ENCODE data around the gene NEIL1. TPM values are rescaled to one million over a fixed set of nuclear protein-coding genes. Genes with fewer than 3 reads are reported as not detected.

NEIL1 gene
- total RNA-seq, 1 donor = 4.3 TPM

DNA sequence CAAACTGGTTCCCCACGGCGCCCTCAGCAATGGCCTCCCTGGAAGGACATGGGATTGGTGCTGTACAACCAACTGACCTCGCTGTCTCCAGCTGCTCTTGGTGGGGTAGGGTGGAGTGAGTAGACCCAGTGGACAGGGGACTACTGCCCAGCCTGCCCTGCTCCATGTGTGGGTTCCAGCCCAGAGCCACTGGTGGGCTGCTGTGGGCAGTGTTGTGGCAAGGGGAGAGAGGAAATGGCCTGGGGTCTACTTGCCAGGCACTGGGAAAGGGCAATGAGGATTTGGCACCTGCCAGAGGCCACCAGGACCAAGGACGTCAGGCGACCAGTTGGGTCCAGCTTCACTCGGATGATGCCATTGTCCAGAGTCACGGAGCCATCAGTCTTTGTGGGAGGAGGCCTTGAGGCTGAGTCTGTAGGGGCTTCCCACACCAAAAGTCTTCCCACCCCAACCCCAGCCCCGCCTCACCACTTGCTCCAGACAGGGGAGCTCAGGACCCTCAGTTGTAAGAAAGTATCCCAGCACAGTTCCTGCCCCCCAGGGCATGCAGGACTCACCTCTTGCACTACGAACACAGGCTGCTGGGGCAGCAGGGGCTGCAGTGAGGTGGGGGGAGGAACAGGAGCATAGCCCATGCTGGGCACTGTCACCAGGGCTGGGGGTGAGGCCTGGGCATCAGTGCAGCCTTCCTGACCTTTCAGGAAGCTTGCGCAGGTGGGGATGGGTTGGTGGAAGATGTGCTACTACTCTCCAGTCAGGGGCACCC lies 12.1 kb downstream of the NEIL1 start:
- DNase-seq (ENCODE audit: low read depth) = no peak
- H3K4me3 ChIP-seq (ENCODE audit: low read depth, low read length) = no peak overlapping the region
- TF ChIP-seq, protein P1, sequence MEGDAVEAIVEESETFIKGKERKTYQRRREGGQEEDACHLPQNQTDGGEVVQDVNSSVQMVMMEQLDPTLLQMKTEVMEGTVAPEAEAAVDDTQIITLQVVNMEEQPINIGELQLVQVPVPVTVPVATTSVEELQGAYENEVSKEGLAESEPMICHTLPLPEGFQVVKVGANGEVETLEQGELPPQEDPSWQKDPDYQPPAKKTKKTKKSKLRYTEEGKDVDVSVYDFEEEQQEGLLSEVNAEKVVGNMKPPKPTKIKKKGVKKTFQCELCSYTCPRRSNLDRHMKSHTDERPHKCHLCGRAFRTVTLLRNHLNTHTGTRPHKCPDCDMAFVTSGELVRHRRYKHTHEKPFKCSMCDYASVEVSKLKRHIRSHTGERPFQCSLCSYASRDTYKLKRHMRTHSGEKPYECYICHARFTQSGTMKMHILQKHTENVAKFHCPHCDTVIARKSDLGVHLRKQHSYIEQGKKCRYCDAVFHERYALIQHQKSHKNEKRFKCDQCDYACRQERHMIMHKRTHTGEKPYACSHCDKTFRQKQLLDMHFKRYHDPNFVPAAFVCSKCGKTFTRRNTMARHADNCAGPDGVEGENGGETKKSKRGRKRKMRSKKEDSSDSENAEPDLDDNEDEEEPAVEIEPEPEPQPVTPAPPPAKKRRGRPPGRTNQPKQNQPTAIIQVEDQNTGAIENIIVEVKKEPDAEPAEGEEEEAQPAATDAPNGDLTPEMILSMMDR (IDR thresholded peaks at IDR 0.05; ENCODE audit: insufficient read depth, low read depth, low read length) = no peak

DNA sequence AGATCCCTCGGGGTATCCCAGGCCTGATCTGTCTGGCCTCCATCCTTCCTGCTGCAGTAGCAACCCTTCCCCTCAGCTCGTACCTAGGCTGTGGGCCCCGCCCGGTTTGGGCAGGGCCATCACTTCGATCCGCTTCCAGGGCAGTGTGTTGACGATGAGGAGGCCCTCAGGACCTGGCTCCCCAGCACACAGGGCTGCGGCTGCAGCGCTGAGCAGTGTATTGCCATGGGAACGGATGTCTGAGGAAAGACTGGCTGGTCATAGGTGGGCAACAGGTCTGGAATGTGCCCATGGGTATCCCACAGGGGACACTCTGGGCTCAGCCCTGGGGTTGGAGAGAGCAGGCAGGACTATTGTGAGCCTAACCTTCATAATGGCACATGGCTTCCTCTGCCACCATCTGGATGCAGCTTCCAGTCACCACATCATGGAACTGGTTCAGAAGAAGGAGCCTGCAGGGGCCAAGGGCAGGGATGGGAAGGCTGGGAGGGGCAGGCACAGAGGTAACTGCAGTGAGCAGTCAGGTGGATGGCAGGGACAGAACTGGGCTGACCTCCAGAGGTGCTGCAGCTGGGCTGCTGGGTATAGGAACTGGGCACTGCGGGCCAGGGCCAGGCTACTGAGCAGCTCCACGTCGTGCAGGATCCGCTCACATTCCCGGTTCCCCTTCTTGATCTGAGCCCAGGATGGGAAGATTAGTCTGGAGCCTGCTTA lies 12.9 kb downstream of the NEIL1 start:
- DNase-seq (ENCODE audit: low read depth) = no peak
- TF ChIP-seq, protein P1 (IDR thresholded peaks at IDR 0.05; ENCODE audit: insufficient read depth, low read depth, low read length) = no peak
- no peak overlapping the region for H3K4me3 ChIP-seq (ENCODE audit: low read depth, low read length)

DNA sequence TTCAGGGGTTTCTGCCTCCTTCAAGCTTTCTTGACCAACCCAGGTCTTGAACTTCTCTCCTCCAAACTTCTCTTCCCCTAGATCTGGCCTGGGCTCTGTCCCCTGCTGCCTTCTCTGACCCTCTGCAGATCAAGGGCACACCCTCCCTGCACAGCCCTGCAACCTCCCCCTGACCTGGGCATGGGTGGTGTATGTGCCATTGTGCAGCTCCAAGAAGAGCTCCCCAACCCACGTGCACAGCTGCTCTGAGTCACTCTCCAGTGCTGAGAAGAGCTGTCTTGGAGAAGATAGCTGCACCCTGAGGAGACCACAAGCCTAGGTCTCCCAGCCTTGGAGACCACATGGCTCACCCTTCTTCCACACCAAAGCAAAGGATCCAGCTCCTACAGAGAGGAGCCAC lies 13.6 kb downstream of the NEIL1 start:
- H3K4me3 ChIP-seq (ENCODE audit: low read depth, low read length) = no peak overlapping the region
- DNase-seq (ENCODE audit: low read depth) = no peak
- TF ChIP-seq, protein P1 (IDR thresholded peaks at IDR 0.05; ENCODE audit: insufficient read depth, low read depth, low read length) = no peak

DNA sequence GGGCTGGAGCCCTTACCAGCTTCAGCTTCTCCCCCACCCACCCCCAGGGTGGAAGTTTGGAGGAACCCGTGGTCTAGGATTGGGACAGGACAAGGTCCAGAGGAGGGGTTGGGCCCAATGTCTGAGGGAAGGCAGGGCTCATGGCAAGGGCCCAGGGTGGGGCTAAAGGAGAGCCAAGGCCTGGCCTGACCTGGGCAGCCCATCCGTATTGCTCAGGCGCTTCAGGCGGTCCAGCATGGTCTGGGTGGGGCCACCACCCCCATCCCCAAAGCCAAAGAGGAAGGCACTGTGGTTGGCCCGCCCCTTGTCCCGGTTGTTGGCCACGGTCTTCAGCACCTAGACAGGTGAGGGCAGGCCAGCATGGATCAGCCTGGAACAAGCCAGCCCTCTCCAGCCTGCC lies 14.0 kb downstream of the NEIL1 start:
- H3K4me3 ChIP-seq (ENCODE audit: low read depth, low read length) = no peak overlapping the region
- TF ChIP-seq, protein P1 (IDR thresholded peaks at IDR 0.05; ENCODE audit: insufficient read depth, low read depth, low read length) = no peak
- DNase-seq (ENCODE audit: low read depth) = no peak

DNA sequence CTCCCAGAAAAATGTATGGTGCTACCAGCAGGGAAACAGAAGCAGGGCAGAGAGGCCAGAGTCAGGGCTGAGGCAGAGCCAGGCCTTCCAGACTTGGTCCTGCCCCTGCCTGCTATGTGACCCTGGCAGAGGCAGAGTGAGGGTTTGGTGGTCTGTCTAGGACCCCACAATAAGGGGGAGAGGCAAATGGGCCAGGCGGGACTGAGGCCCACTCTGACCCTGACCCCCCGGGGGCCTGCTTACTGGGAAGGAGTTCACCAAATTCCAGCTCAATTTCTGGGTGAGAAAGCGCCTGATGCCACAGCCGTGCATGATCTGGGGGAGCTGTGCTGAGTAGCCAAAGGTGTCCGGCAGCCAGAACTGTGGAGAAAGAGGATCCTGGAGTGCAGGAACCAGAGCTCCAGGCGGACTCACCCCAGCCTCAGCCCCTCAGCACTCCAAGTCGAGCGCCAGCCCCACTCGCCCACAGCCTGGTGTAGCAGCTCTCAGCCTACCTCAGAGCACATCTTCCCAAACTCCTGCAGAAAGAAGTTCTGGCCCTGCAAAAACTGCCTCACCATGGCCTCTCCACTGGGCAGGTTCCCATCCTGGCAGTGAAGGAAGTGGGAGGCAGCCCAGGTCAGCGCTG lies 14.6 kb downstream of the NEIL1 start:
- no peak for DNase-seq (ENCODE audit: low read depth)
- TF ChIP-seq, protein P1 (IDR thresholded peaks at IDR 0.05; ENCODE audit: insufficient read depth, low read depth, low read length) = no peak
- H3K4me3 ChIP-seq (ENCODE audit: low read depth, low read length) = no peak overlapping the region

DNA sequence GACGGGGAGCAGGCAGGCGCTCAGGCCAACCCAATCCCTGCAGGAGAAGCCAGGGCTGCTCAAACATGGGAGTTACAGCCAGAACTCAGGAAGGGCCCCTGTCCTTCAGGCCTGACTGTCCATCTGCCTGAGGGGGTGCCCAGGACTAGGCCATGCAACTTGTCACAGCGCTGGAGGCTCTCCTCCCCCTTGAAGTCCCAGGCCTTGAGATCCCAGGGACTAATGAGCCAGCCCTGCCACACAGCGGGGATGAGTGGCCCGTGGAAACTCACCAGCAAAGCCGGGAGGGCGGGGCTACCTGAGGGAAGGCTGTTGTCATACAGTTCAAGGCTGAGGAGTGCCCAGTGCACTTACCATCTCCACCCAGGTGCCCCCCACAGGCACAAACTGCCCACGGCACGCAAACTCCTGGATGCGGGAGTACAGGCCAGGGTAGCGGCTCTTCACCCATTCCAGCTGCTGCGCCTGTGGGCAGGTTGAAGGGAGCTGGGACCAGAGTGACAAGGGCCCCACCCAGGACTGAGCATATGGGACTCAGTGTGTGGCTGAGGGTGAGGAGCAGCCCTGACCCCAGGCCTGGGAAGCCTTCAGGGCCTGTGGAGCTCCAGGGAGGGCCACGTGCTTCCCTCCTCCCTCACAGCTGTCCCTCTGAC lies 15.3 kb downstream of the NEIL1 start:
- no peak for DNase-seq (ENCODE audit: low read depth)
- H3K4me3 ChIP-seq (ENCODE audit: low read depth, low read length) = no peak overlapping the region
- TF ChIP-seq, protein P1 (IDR thresholded peaks at IDR 0.05; ENCODE audit: insufficient read depth, low read depth, low read length) = no peak
